Cerebellar nuclear complex (tissue), 1 donor: ENCODE measurements around the gene NHEJ1.

Source experiments
- DNase-seq, 2 experiments: peaks; one replicate each; lab custom pipeline; 2025; lab: John Stamatoyannopoulos, UW

The NHEJ1 gene

DNA sequence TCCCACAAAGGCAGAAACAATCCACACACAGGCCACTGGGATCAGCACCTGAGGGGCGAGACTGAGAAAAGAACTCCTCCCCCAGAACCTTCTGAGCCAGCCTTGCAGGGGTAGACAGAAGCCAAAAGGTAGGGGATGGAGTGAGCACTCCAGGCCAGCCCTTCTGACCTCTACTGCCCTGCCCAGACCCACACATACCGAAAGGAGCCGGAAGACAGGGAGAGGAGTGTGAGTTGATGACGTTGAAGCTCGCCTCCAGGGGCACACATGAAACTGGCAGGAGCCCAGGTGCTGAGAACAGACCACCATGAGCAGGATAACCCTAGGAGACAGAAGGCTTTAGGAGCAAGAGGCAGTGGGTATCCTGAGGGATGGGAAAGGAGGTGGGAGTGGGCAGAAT, 7.4 kb upstream of the NHEJ1 start:
- DNase-seq: no peak

DNA sequence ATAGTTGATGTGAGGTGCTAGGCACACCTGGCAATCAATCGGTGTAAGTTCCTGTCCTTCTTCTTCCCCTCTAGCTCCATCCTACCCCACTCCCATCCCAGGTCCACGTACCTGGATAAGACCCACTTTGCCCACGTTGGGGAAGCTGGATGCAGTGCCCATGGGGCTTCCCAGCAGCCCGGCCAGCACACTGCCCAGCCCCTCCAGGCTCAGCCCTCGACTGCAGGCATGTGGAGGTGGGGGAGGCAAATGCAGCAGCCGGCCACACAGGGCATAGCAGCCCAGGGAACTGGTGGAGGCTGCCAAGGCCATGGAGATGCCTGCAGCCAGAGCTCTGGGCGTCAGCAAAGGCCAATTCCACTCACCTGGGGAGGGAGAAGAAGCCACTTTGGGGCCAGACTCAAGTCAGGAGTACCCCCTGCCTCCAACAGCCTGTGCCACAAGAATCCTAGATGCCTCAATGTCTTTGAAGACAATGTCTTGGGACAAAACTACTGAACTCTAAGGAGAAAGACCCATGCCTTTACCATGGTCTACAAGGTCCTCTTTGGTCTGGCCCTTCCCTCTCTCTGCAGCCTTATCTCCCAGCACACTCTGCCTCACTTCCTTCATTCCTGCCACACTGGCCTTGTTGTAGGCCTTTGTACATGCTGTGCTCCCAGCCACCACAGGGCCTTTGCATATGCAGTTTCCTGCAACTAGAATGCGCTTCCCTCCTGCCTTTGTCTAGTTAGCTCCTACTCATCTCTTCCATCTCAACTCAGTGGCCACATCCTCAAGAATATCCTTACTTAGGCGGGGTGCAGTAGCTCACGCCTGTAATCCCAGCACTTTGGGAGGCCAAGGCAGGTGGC, 4.7 kb upstream of the NHEJ1 start:
- DNase-seq: no peak

DNA sequence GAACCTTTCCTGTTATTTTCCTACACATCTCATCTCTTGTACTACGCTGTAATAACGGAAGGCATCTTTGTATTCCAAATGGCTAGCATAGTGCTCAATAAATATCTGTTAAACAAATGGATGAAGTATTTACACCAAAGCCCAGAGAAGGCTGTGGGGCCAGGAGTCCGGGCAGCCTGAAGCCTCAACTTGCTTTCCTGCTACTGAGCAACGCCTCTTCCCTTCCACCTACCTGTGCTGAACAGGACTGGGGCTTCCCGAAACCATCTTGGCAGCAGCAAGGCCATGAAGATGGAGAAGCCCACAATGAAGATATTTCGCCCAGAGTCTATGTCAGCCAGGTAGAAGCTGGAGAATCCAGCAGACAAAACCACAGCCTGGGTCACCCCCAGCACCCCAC, 2.5 kb upstream of the NHEJ1 start:
- peak in 1 of 2 experiments; percentile 2 for DNase-seq

DNA sequence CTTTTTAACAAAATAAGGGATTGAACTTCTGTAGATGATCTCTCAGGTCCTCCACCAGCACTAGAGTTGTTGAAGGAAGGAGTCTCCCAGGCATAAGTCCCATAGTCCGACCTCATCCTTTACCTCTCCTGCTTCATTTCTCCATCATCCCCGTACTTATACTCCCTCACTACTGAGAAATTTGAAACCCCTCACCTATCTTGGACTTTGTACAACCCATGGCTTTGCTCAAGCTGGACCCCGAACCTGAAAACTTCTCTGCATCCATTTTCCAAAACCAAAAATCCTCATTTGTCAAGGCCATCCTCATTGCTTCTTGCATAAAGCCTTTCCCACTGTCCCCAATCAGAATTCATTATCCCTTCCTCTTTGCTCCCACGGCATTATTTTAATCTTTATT, 482 bp upstream of the NHEJ1 start:
- no peak for DNase-seq

- no peak for DNase-seq
These were observed 837 bp downstream of the NHEJ1 start for GRCh38 chr2:219159771-219160185.

DNA sequence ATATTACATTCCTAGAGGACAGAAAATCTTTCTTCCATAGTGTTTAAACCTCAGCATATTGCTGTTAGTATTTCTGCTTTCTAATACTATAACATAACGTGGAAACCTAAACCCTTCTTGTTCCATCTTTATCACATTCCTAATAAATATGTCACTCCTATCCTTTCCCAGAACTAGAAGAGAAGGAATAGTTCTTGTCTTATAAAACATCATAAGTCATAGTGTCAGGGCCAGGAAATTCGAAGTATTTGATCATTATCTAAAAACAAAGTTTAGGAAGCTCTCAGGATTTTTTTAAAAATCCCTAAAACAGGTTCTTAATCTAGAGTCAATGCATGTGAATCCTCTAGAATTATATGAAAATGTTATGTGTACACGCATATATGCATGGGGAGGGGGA, 2.0 kb downstream of the NHEJ1 start:
- DNase-seq: no peak

- DNase-seq: no peak
These were observed 2.6 kb downstream of the NHEJ1 start for GRCh38 chr2:219158025-219158424.

DNA sequence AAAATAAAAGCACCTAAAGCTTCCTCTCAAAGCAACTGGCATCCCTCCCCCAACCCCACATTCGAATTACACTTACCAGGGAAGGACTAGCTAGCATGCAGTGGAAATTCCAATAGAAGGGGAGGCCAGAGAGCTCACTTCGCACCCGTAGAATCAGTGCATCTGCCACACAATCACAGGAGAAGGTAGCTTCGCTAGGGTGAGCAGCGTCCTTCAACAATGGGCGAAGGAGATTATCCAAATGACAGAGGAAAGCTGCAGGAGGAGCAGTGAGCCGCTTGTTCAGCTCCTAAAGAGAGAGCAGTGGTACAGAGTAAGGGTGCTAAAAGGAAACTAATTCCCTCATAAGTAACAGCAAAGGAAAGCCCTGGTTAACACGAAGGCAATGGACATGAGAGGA, 3.2 kb downstream of the NHEJ1 start:
- DNase-seq: no peak

DNA sequence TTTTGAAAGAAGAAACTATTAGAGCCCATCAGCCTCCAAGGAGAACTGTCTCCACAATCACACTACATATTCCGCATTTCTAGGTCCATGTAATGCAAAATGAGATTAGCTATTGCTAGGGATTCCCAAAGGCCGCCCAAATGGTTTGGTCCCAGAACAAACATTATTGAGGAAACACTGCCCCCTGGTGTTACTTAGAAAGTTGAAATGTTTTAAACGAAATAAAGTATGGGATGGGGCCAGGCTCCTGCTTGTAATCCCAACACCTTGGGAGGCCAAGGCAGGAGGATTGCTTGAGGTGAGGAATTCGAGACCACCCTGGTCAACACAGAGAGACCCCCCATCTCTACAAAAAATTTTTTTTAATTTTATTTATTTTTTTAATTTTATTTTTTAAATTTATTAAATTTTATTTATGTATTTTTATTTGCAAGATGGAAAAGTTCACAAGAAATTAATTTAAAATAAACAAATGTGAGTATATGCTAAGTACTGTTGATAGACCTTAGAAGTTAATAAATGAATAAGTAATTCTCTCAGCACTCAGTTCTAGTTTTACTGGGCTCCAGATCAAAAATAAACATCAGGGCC, 5.5 kb downstream of the NHEJ1 start:
- DNase-seq: peak in 1 of 2 experiments; percentile 6

DNA sequence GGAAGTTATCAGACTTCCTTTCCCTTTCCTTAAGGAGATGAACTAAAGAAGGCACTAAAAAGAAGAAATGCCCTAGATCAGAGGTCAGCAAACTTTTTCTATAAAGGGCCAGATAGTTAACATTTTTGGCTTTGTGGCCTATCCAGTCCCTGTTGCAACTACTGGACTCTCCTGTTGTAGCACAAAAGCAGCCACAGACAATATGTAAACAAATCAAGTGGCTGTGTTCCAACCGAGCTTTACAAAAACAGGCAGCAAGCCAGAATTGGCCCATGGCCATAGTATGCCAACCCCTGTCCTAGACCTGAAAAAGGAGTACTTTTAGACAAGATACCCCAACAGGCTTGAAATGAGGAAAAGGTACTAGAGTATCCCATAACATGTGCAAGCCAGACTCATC, 10.9 kb downstream of the NHEJ1 start:
- no peak for DNase-seq

- no peak for DNase-seq
These were observed 18.3 kb downstream of the NHEJ1 start for GRCh38 chr2:219142329-219142728.

DNA sequence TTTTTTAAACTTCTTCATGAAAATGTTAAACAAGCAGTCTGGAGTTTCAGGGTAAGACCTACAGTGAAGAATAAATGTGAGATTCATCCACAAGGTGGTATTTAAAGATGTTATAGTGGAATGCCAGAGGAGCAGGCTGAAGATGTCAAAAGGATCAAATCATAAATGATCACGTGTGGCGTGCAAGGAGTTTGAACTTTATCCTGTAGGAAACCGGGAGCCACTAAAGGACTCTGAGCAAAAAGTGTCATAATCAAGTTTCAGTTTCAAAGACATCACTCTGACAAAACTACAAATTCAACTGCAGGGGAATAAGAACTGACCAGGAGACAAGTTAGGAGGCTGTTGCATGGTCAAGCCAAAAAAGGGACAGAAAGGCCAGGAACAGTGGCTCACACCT, 19.9 kb downstream of the NHEJ1 start:
- no peak for DNase-seq

GRCh38 chr2:219133976-219134375, 26.6 kb downstream of the NHEJ1 start:
- DNase-seq: no peak

GRCh38 chr2:219131744-219132143, 28.9 kb downstream of the NHEJ1 start:
- no peak for DNase-seq

- DNase-seq: no peak
These were observed 29.3 kb downstream of the NHEJ1 start for GRCh38 chr2:219131327-219131726.

GRCh38 chr2:219129589-219129988, 31.0 kb downstream of the NHEJ1 start:
- DNase-seq: no peak

GRCh38 chr2:219128396-219128795, 32.2 kb downstream of the NHEJ1 start:
- no peak for DNase-seq

DNA sequence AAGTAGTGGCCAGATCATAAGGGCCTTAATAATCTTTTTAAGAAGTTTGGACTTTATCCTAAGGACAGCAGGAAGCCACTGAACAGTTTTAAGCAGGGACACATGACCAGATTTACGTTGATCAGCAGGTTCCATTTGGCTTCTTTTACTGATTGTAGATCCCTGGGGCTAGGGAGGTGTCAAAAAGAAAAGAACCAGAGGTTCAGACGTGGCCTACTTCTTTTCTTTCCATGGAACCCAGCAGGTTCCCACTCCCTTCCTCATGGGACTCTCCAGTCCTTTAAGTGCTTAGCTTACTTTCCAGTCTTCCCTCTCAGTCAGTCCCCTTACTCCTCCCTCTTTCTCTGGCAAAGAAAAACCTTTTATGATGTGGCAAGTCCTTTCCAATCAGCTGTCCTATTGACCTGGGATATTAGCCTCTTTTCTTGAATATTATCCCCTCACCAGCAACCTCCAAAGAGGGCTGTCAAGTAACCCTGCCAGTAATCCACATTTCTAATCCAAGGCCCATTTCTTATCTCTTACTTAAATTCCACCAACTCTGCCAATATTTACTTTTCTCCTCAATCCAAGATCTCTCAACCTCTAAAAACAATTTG, 33.5 kb downstream of the NHEJ1 start:
- no peak for DNase-seq

DNA sequence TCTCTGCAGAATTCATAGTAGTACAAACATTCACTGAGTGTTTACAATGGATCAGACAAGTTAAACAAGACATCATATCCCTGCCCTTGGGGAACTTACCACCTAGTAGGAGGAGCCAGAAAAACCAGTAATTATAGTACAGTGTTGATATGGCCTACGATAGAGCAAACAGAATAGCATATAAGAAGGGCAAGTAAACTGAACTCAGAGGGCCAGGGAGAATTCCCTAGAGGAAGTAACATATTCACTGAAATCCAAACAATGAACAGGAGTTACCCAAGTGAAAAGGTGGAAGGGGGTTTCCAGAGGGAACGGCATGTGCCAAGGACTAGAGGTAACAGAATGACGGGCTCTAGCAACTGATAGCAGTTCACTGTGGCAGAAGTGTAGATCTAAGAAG, 34.1 kb downstream of the NHEJ1 start:
- no peak for DNase-seq

- DNase-seq: no peak
These were observed 34.7 kb downstream of the NHEJ1 start for GRCh38 chr2:219125886-219126270.

DNA sequence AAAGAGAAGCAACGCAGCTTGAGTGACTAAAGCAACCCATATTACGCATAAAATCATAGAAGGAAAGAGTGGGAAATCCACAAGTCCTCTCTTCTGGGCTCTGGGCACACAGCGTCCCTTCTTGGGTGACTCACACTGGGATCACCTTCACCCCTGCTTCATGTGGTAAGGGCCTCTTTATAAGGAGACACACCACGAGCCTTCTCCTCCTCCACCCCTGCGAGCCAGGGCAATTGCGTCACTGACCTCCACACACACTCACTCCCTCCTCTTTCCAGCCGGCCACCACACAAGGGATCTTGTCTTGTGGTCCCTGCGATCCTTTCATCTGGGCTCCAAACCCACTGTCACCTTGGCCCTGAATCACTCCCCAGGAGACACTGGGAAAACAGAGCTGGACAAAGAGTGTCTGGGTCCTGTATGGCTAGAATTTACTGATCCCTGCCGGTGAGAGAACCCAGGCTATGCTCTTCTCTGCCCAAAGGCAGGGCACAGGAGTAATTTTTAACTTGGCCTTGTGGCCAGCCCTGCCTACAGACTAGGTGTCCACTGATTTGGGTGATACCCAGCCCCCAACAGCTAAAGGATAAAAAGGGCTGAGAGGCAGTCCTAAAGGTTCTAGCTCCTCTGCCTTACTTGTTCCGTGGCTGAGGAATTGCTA, 35.3 kb downstream of the NHEJ1 start:
- no peak for DNase-seq

GRCh38 chr2:219124381-219125110, 36.1 kb downstream of the NHEJ1 start:
- DNase-seq: no peak
